Mucosa of gallbladder (tissue), 1 donor: ENCODE measurements around the gene TAS1R1. TPM values are rescaled to one million over a fixed set of nuclear protein-coding genes. Genes with fewer than 3 reads are reported as not detected.

Source experiments
- total RNA-seq: library from RNA; stranded (reverse); gene quantifications from one replicate; pipeline ENCODE4 v1.2.1, GENCODE V29; 2021
- donor health status: DM: no; HTN: no; CAD: no.

The TAS1R1 gene
- total RNA-seq, 1 donor from 2014 or later, result 0.49 TPM

Other genes with a start within 250 kb of the TAS1R1 start
- gene ACOT7, start 161.5 kb upstream of the TAS1R1 start, total RNA-seq, result 21.4 TPM
- 0.09 TPM for gene HES2, start 135.4 kb upstream of the TAS1R1 start, total RNA-seq
- 3.1 TPM for gene ESPN, start 130.5 kb upstream of the TAS1R1 start, total RNA-seq
- gene TNFRSF25, start 89.1 kb upstream of the TAS1R1 start, total RNA-seq, result 20.6 TPM
- 18.5 TPM for gene PLEKHG5, start 63.6 kb upstream of the TAS1R1 start, total RNA-seq
- gene NOL9, start 794 bp upstream of the TAS1R1 start, total RNA-seq, result 24.2 TPM
- 55.1 TPM for gene ZBTB48, start 24.7 kb downstream of the TAS1R1 start, total RNA-seq
- gene KLHL21, start 47.6 kb downstream of the TAS1R1 start, total RNA-seq, result 42.4 TPM
- 15.1 TPM for gene PHF13, start 58.4 kb downstream of the TAS1R1 start, total RNA-seq
- gene THAP3, start 69.6 kb downstream of the TAS1R1 start, total RNA-seq, result 25.2 TPM
- gene DNAJC11, start 146.5 kb downstream of the TAS1R1 start, total RNA-seq, result 45.6 TPM
- gene CAMTA1, start 230.1 kb downstream of the TAS1R1 start, total RNA-seq, result 67.9 TPM